Measurements from ENCODE around the gene FAM120A. TPM values are rescaled to one million over a fixed set of nuclear protein-coding genes. Genes with fewer than 3 reads are reported as not detected.
"Not testable (repeated sequence)": the region's sequence is repeated elsewhere in the genome, so short reads cannot be mapped to it uniquely, and the experiment has no call there.

The FAM120A gene
- polyA plus RNA-seq, 1 experiment = 83.7 TPM

DNA sequence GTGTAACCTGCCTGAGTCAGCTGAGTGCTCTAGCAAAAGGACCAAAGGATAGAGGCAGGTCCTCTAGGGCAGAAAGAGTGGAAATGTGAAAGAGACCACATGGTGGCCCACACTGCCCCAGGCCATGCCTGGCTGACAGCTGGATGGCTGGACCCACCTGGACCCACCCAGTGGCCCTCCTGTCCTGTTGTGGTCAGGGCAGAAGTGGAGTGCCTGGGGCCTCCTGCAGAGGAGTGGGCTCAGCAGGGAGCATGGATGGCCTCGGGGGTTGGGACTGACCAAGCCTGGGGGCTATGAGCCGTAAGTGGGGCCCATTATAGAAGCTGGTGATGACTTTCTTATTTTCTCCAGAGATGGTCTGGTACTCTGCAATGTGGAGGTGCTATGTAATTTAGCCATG is 57.6 kb downstream of the FAM120A start:
- peaks cover 2% of the 10 kb centered on the region; the same call in 1 of the 2 replicates for H3K9me3 ChIP-seq (ENCODE audit: control insufficient read depth, insufficient read depth, low read length)
- H3K4me3 ChIP-seq (ENCODE audit: low read depth, low read length) = no peak overlapping the region
- CTCF ChIA-PET = interaction anchor here (1.2 kb wide), 1 partner anchor 57 kb away, joined by 5 read pairs; no protein-coding TSS in a partner anchor
- no peak for DNase-seq (ENCODE audit: low read depth, low spot score)
- no peak overlapping the region for H3K27ac ChIP-seq (ENCODE audit: low read depth, low read length)
- H3K27me3 ChIP-seq (ENCODE audit: control insufficient read depth, insufficient read depth, low read length) = no peaks in the 10 kb centered on the region
- TF ChIP-seq, protein P1, sequence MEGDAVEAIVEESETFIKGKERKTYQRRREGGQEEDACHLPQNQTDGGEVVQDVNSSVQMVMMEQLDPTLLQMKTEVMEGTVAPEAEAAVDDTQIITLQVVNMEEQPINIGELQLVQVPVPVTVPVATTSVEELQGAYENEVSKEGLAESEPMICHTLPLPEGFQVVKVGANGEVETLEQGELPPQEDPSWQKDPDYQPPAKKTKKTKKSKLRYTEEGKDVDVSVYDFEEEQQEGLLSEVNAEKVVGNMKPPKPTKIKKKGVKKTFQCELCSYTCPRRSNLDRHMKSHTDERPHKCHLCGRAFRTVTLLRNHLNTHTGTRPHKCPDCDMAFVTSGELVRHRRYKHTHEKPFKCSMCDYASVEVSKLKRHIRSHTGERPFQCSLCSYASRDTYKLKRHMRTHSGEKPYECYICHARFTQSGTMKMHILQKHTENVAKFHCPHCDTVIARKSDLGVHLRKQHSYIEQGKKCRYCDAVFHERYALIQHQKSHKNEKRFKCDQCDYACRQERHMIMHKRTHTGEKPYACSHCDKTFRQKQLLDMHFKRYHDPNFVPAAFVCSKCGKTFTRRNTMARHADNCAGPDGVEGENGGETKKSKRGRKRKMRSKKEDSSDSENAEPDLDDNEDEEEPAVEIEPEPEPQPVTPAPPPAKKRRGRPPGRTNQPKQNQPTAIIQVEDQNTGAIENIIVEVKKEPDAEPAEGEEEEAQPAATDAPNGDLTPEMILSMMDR (IDR thresholded peaks at IDR 0.05; ENCODE audit: low read depth, low read length) = no peak
- POLR2A ChIA-PET = no interaction called here

DNA sequence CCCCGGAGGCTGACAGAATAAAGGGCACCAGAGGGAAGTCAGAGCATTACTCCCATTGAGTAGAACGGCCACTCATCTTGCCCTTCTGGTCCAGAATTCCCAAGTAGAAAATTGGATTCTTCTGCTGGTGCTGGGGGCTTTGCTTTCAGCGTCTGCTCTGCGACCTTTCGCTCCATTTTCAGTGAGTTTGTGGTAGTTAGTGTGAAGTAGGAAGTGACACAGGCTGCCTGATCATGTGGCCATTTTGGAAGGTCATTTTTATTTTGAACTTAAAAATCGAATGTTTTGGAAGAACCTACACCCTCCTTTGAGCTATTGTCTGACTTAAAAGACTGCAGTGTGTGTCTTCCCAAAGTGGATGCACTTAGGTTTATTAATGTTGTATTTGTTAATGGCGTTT is 58.6 kb downstream of the FAM120A start:
- Histone ChIP-seq H3K9me3 (ENCODE audit: control insufficient read depth, insufficient read depth, low read length) (peaks cover 2% of the 10 kb centered on the region; the same call in 1 of the 2 replicates), H3K4me3 (ENCODE audit: low read depth, low read length) (no peak overlapping the region), H3K27ac (ENCODE audit: low read depth, low read length) (no peak overlapping the region), H3K27me3 (ENCODE audit: control insufficient read depth, insufficient read depth, low read length) (no peaks in the 10 kb centered on the region)
- ChIA-PET POLR2A (interaction anchor here (0.5 kb wide), 1 partner anchor 43 kb away, joined by 4 read pairs; no protein-coding TSS in a partner anchor), CTCF (no interaction called here)
- DNase-seq (ENCODE audit: low read depth, low spot score) = no peak
- TF ChIP-seq, protein P1 (IDR thresholded peaks at IDR 0.05; ENCODE audit: low read depth, low read length) = no peak

DNA sequence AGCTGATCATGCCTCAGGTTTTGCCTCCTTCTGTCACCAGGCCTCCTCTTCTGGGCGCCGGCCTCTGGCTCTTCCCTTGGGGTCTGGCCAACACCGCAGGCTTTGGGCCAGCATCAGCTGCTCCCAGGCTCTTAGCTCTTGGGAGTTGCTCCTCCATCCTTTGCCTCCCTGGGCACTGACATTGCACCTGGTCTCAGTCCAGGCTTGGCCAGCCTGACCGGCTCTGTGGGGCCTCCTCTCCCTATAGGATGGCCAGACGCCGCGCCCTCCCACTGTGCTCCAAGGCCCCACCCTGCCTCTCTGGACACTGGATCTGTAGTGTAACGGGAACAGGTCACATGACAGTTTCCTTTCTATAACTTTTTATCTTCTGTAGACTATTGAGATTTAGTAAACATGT is 59.7 kb downstream of the FAM120A start:
- CTCF ChIA-PET = interaction anchor here (2.1 kb wide), 1 partner anchor 55 kb away, joined by 10 read pairs; no protein-coding TSS in a partner anchor
- H3K27ac ChIP-seq (ENCODE audit: low read depth, low read length); POLR2A ChIA-PET; H3K9me3 ChIP-seq (ENCODE audit: control insufficient read depth, insufficient read depth, low read length); H3K27me3 ChIP-seq (ENCODE audit: control insufficient read depth, insufficient read depth, low read length); H3K4me3 ChIP-seq (ENCODE audit: low read depth, low read length); DNase-seq (ENCODE audit: low read depth, low spot score): not testable (repeated sequence)

DNA sequence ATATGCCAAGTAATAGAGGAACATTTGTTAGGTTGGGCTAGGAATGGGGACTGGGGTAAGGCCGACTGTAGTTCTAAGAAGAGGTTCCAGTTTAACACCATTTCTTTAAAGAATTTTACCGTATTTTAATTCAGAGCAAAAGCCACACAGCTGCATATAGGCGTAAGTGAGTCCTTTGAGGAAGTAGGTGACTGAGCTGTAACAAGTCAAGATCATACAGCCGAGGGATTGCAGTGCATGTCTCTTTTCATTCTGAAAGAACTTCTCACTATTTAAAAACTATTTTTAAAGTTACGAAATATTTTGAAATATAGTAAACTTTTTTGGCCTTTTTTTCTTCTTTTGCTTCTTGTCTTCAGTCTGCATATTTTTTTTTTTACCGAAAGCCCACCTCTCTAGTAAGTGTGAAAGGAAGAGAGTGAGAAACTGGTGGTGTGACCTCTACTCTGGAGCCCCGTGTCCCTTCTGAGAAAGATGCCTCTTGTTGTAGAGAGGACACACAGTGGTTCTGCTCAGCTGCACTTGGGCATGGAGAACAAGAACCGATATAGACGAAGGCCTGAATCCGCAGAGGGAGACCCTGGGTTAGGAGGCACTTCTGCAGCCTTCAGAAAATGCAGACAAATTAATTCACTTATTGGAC is 60.8 kb downstream of the FAM120A start:
- CTCF ChIA-PET = interaction anchor here (2.1 kb wide), 1 partner anchor 54 kb away, joined by 10 read pairs; no protein-coding TSS in a partner anchor
- POLR2A ChIA-PET; H3K9me3 ChIP-seq (ENCODE audit: control insufficient read depth, insufficient read depth, low read length); H3K27me3 ChIP-seq (ENCODE audit: control insufficient read depth, insufficient read depth, low read length); DNase-seq (ENCODE audit: low read depth, low spot score); H3K4me3 ChIP-seq (ENCODE audit: low read depth, low read length); H3K27ac ChIP-seq (ENCODE audit: low read depth, low read length): not testable (repeated sequence)

DNA sequence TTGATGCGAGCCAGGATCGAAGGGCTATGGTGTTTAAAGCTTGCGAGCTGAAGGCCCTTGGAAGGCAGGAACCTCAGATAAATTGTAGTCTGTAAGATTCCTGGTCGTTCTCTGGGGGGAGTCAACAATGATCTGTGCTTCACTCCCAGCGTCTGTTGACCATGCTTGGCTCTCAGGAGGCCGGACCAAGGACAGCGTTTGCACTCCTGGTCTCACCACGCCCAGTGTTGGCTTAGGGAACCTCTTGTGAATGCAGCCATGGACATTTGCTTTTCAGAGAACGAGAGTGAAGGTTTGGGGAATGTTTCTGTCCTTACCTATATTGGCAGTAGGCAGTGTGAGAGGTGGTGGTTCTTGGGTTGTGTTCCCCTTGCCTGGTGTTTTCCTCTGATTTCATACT is 62.1 kb downstream of the FAM120A start:
- POLR2A ChIA-PET = no interaction called here
- no peak for DNase-seq (ENCODE audit: low read depth, low spot score)
- no peaks in the 10 kb centered on the region for H3K27me3 ChIP-seq (ENCODE audit: control insufficient read depth, insufficient read depth, low read length)
- H3K4me3 ChIP-seq (ENCODE audit: low read depth, low read length) = no peak overlapping the region
- no peaks in the 10 kb centered on the region; the same call in 1 of the 2 replicates for H3K9me3 ChIP-seq (ENCODE audit: control insufficient read depth, insufficient read depth, low read length)
- no peak overlapping the region for H3K27ac ChIP-seq (ENCODE audit: low read depth, low read length)
- TF ChIP-seq, protein P1 (IDR thresholded peaks at IDR 0.05; ENCODE audit: low read depth, low read length) = no peak
- CTCF ChIA-PET = no interaction called here

DNA sequence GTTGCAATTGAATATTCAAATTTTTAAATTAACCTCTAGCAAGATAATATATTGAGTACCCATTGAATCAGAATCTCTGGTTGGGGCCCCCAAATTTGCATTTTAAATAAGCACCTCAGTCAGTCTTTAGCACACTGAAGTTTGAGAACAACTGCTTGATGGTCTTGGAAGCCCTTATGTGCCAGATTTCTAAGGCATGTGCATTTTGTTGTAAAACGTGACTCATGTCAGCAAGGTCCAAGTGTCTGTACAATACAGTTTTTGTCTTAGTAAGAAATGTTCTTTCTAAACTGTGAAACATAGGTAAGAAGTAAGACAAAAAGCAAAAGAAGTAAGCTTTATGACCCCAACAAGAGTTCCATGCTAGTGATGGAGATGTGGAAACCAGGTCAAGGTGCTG is 65.8 kb downstream of the FAM120A start:
- TF ChIP-seq, protein P1 (IDR thresholded peaks at IDR 0.05; ENCODE audit: low read depth, low read length) = no peak
- Histone ChIP-seq H3K27ac (ENCODE audit: low read depth, low read length) (no peak overlapping the region), H3K27me3 (ENCODE audit: control insufficient read depth, insufficient read depth, low read length) (no peaks in the 10 kb centered on the region), H3K4me3 (ENCODE audit: low read depth, low read length) (no peak overlapping the region), H3K9me3 (ENCODE audit: control insufficient read depth, insufficient read depth, low read length) (no peaks in the 10 kb centered on the region)
- DNase-seq (ENCODE audit: low read depth, low spot score) = no peak
- POLR2A ChIA-PET = no interaction called here
- CTCF ChIA-PET = no interaction called here

All from AG04450 (cell line).